ENCODE measurements around the gene METTL16. TPM values are rescaled to one million over a fixed set of nuclear protein-coding genes. Genes with fewer than 3 reads are reported as not detected.
"Not testable (repeated sequence)": the region's sequence is repeated elsewhere in the genome, so short reads cannot be mapped to it uniquely, and the experiment has no call there.

METTL16 gene
- total RNA-seq, 1 donor from 2014 or later = 39.3 TPM

GRCh38 chr17:2487306-2487705 is 24.4 kb downstream of the METTL16 start:
- TF ChIP-seq CTCF (conservative IDR thresholded peaks at IDR 0.05) = no peak
- H3K36me3 Mint-ChIP-seq = peaks cover 7% of the 10 kb centered on the region
- no peak overlapping the region for H3K27ac Mint-ChIP-seq
- no peaks in the 10 kb centered on the region for H3K27me3 Mint-ChIP-seq
- no peak for DNase-seq (ENCODE audit: extremely low spot score, unreplicated experiment)
- H3K4me3 Mint-ChIP-seq = no peak overlapping the region
- no peaks in the 10 kb centered on the region for H3K9me3 Mint-ChIP-seq
- peaks cover 23% of the 10 kb centered on the region for H3K4me1 Mint-ChIP-seq (ENCODE audit: unreplicated experiment)

- peaks cover 23% of the 10 kb centered on the region for H3K4me1 Mint-ChIP-seq (ENCODE audit: unreplicated experiment)
- not testable (repeated sequence) for H3K27me3 Mint-ChIP-seq; DNase-seq (ENCODE audit: extremely low spot score, unreplicated experiment); H3K9me3 Mint-ChIP-seq; H3K4me3 Mint-ChIP-seq; H3K36me3 Mint-ChIP-seq; H3K27ac Mint-ChIP-seq
These were observed 25.0 kb downstream of the METTL16 start for GRCh38 chr17:2486709-2487108.

GRCh38 chr17:2485970-2486369 is 25.7 kb downstream of the METTL16 start:
- Mint-ChIP-seq H3K4me3 (no peak overlapping the region), H3K9me3 (no peaks in the 10 kb centered on the region), H3K36me3 (peaks cover 5% of the 10 kb centered on the region), H3K27me3 (no peaks in the 10 kb centered on the region), H3K27ac (no peak overlapping the region), H3K4me1 (ENCODE audit: unreplicated experiment) (peaks cover 19% of the 10 kb centered on the region)
- no peak for TF ChIP-seq CTCF (conservative IDR thresholded peaks at IDR 0.05)
- no peak for DNase-seq (ENCODE audit: extremely low spot score, unreplicated experiment)

GRCh38 chr17:2485543-2485942 is 26.1 kb downstream of the METTL16 start:
- Mint-ChIP-seq H3K27me3 (no peaks in the 10 kb centered on the region), H3K4me3 (no peak overlapping the region), H3K36me3 (peaks cover 5% of the 10 kb centered on the region), H3K4me1 (ENCODE audit: unreplicated experiment) (peaks cover 16% of the 10 kb centered on the region), H3K27ac (no peak overlapping the region), H3K9me3 (no peaks in the 10 kb centered on the region)
- TF ChIP-seq CTCF (conservative IDR thresholded peaks at IDR 0.05) = no peak
- no peak for DNase-seq (ENCODE audit: extremely low spot score, unreplicated experiment)

GRCh38 chr17:2484876-2485275 is 26.8 kb downstream of the METTL16 start:
- H3K9me3 Mint-ChIP-seq = no peaks in the 10 kb centered on the region
- no peak for TF ChIP-seq CTCF (conservative IDR thresholded peaks at IDR 0.05)
- no peak overlapping the region for H3K4me3 Mint-ChIP-seq
- H3K4me1 Mint-ChIP-seq (ENCODE audit: unreplicated experiment) = peaks cover 16% of the 10 kb centered on the region
- H3K27me3 Mint-ChIP-seq = no peaks in the 10 kb centered on the region
- DNase-seq (ENCODE audit: extremely low spot score, unreplicated experiment) = no peak
- H3K27ac Mint-ChIP-seq = no peak overlapping the region
- H3K36me3 Mint-ChIP-seq = peaks cover 10% of the 10 kb centered on the region

GRCh38 chr17:2483084-2483483 is 28.6 kb downstream of the METTL16 start:
- H3K36me3 Mint-ChIP-seq = peaks cover 10% of the 10 kb centered on the region
- no peaks in the 10 kb centered on the region for H3K27me3 Mint-ChIP-seq
- DNase-seq (ENCODE audit: extremely low spot score, unreplicated experiment) = no peak
- H3K4me1 Mint-ChIP-seq (ENCODE audit: unreplicated experiment) = peaks cover 16% of the 10 kb centered on the region
- H3K4me3 Mint-ChIP-seq = no peak overlapping the region
- no peaks in the 10 kb centered on the region for H3K9me3 Mint-ChIP-seq
- TF ChIP-seq CTCF (conservative IDR thresholded peaks at IDR 0.05) = no peak
- no peak overlapping the region for H3K27ac Mint-ChIP-seq
